Vagina (tissue), 2 donors: ENCODE data around the gene SRRT. TPM values are rescaled to one million over a fixed set of nuclear protein-coding genes. Genes with fewer than 3 reads are reported as not detected.

ENCODE experiments used
- DNase-seq, 2 donors: peaks; one replicate each; pipeline ENCODE4 v3.0.0-alpha.2; 2017; ENCODE audit errors: extremely low spot score in 2 of 2
- H3K27ac ChIP-seq: fragments of 200-600 bp; sonication (generic); one replicate; pipeline ENCODE4 v1.5.1; 2019
- H3K27me3 ChIP-seq: fragments of 200-600 bp; sonication (generic); one replicate; pipeline ENCODE4 v1.5.1; 2019
- H3K36me3 ChIP-seq, 2 donors: fragments of 200-600 bp; sonication (generic); one replicate each; pipeline ENCODE4 v1.5.1; 2017 to 2019
- H3K4me1 ChIP-seq: fragments of 200-600 bp; sonication (generic); one replicate; pipeline ENCODE4 v1.5.1; 2019
- H3K4me3 ChIP-seq, 2 donors: fragments of 200-600 bp; sonication (generic); 1 replicate in 1 of 2; 2 replicates in 1 of 2; pipeline ENCODE4 v1.5.1; 2016 to 2019
- H3K9me3 ChIP-seq: fragments of 200-600 bp; sonication (generic); one replicate; pipeline ENCODE4 v1.5.1; 2019
- CTCF ChIP-seq, 3 experiments: fragments of 450-650 bp in 2 of 3; fragments of 200-600 bp in 1 of 3; sonication (generic) in 1 of 3; IDR thresholded peaks; one replicate each; pipeline ENCODE4 v1.5.1; 2017 to 2019; ENCODE audit warnings: antibody characterized with exemption in 3 of 3, mild to moderate bottlenecking in 2 of 3, moderate library complexity in 2 of 3
- POLR2A ChIP-seq, 2 donors: fragments of 450-650 bp; IDR thresholded peaks; one replicate each; pipeline ENCODE4 v1.6.1; 2017; ENCODE audit warnings: antibody characterized with exemption in 2 of 2, mild to moderate bottlenecking in 2 of 2, moderate library complexity in 2 of 2
- POLR2AphosphoS5 ChIP-seq, 2 donors: sonication (generic); formaldehyde crosslinking; IDR thresholded peaks; one replicate each; pipeline ENCODE4 v1.9.0; 2017; ENCODE audit warnings: antibody characterized with exemption in 2 of 2, mild to moderate bottlenecking in 2 of 2, low read depth in 1 of 2; ENCODE audit not compliant: insufficient read depth in 1 of 2
- intact Hi-C: fragments of 100-400 bp; cut with DNase I; formaldehyde crosslinking; loops from one replicate; pipeline ENCODE4 v1.15.1; 2023
- total RNA-seq: library from RNA; depleted of rRNA; stranded (reverse); fragments of >200 nt; gene quantifications from one replicate; pipeline ENCODE4 v1.2.3, GENCODE V29; 2016

Gene SRRT
- total RNA-seq, 1 donor from 2014 or later: 96.5 TPM

- H3K27me3 ChIP-seq: no peaks in the 10 kb centered on the region
- H3K4me1 ChIP-seq: peaks cover 32% of the 10 kb centered on the region
- H3K27ac ChIP-seq: no peak overlapping the region
- DNase-seq: no peak
- TF ChIP-seq CTCF (IDR thresholded peaks at IDR 0.05) (no peak), POLR2AphosphoS5 (IDR thresholded peaks at IDR 0.05; ENCODE audit: insufficient read depth in 1 of 2, low read depth in 1 of 2) (no peak), POLR2A (IDR thresholded peaks at IDR 0.05) (no peak)
- H3K9me3 ChIP-seq: no peaks in the 10 kb centered on the region
- peaks cover 6 to 48% of the 10 kb centered on the region in 2 donors for H3K36me3 ChIP-seq
- H3K4me3 ChIP-seq: no peak overlapping the region
- intact Hi-C loops: no loop called here
Measured at GRCh38 chr7:100880645-100881044, 5.7 kb downstream of the SRRT start.

- peaks cover 9 to 53% of the 10 kb centered on the region in 2 donors for H3K36me3 ChIP-seq
- peaks cover 27% of the 10 kb centered on the region for H3K4me1 ChIP-seq
- H3K27ac ChIP-seq: no peak overlapping the region
- H3K9me3 ChIP-seq: no peaks in the 10 kb centered on the region
- no peaks in the 10 kb centered on the region for H3K27me3 ChIP-seq
- TF ChIP-seq POLR2A (IDR thresholded peaks at IDR 0.05): no peak
- TF ChIP-seq CTCF (IDR thresholded peaks at IDR 0.05): no peak
- no peak for TF ChIP-seq POLR2AphosphoS5 (IDR thresholded peaks at IDR 0.05; ENCODE audit: insufficient read depth in 1 of 2, low read depth in 1 of 2)
- DNase-seq: no peak
- intact Hi-C loops: no loop called here
- no peak overlapping the region for H3K4me3 ChIP-seq
Measured at GRCh38 chr7:100881136-100881535, 6.2 kb downstream of the SRRT start.

- Histone ChIP-seq H3K9me3 (no peaks in the 10 kb centered on the region), H3K27ac (no peak overlapping the region), H3K4me1 (peaks cover 18% of the 10 kb centered on the region), H3K36me3 (peaks cover 9 to 63% of the 10 kb centered on the region in 2 donors), H3K4me3 (no peak overlapping the region), H3K27me3 (no peaks in the 10 kb centered on the region)
- TF ChIP-seq CTCF (IDR thresholded peaks at IDR 0.05): no peak
- no peak for TF ChIP-seq POLR2A (IDR thresholded peaks at IDR 0.05)
- TF ChIP-seq POLR2AphosphoS5 (IDR thresholded peaks at IDR 0.05; ENCODE audit: insufficient read depth in 1 of 2, low read depth in 1 of 2): no peak
- intact Hi-C loops: no loop called here
- no peak for DNase-seq
Measured at GRCh38 chr7:100882201-100882600, 7.3 kb downstream of the SRRT start.

- no peak for DNase-seq
- Histone ChIP-seq H3K36me3 (peaks cover 9 to 71% of the 10 kb centered on the region in 2 donors), H3K4me1 (peaks cover 19% of the 10 kb centered on the region), H3K4me3 (no peak overlapping the region), H3K9me3 (no peaks in the 10 kb centered on the region), H3K27me3 (no peaks in the 10 kb centered on the region), H3K27ac (no peak overlapping the region)
- no peak for TF ChIP-seq POLR2AphosphoS5 (IDR thresholded peaks at IDR 0.05; ENCODE audit: insufficient read depth in 1 of 2, low read depth in 1 of 2)
- no peak for TF ChIP-seq CTCF (IDR thresholded peaks at IDR 0.05)
- TF ChIP-seq POLR2A (IDR thresholded peaks at IDR 0.05): no peak
- intact Hi-C loops: no loop called here
Measured at GRCh38 chr7:100882785-100883526, 8.1 kb downstream of the SRRT start.

GRCh38 chr7:100884736-100885439, 10.0 kb downstream of the SRRT start:
- Histone ChIP-seq H3K9me3 (no peaks in the 10 kb centered on the region), H3K27ac (no peak overlapping the region), H3K36me3 (peaks cover 9 to 74% of the 10 kb centered on the region in 2 donors), H3K4me1 (peaks cover 21% of the 10 kb centered on the region), H3K4me3 (no peak overlapping the region), H3K27me3 (no peaks in the 10 kb centered on the region)
- intact Hi-C loops: no loop called here
- no peak for DNase-seq
- TF ChIP-seq CTCF (IDR thresholded peaks at IDR 0.05): no peak
- no peak for TF ChIP-seq POLR2A (IDR thresholded peaks at IDR 0.05)
- TF ChIP-seq POLR2AphosphoS5 (IDR thresholded peaks at IDR 0.05; ENCODE audit: insufficient read depth in 1 of 2, low read depth in 1 of 2): no peak
